HG03575 (cell line): ENCODE measurements around the gene CAV1.

Source experiments
- ATAC-seq: cut with Tn5 transposase; IDR thresholded peaks from one replicate; pipeline ENCODE4 v1.9.1; 2021; ENCODE audit not compliant: unreplicated experiment, insufficient number of reproducible peaks, low FRiP score; ENCODE audit errors: extremely low read depth

The CAV1 gene

DNA sequence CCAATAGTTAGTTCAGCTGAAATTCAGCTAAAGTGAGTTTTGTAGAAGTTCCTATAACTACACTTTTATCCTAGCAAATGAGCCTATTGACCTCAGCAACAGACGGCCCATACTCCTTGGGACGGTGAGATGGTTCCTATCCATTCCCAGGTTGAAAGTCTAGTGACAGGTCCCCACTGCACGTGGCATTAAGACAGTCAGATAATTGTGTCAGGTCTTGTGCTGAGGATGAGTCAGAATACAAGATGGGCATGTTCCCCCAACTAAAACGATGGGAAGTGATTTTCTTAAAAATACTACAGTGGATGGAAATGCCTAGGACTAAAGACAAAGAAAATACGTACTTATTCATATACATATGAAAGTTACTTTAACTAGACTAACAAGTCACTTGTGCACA is 2.1 kb downstream of the CAV1 start:
- no peak for ATAC-seq

DNA sequence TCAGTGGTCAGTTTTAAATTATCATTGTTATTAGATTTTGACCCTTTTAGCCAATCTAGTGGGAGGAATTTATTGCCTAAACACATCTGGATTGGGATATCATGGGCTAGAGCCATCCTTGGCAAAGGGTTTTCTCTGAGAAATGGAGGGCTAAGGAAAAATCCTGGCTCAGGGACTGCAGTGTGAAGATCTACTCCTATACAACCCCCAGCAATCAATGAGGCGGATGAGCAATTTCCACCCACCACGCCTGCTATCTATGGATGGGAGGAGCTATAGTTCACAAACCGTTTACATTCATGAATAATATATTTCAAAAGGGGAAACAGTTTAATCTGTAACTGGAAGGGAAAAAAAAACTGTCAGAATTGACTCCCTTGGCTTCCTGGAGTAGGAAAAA is 2.7 kb downstream of the CAV1 start:
- ATAC-seq = no peak

DNA sequence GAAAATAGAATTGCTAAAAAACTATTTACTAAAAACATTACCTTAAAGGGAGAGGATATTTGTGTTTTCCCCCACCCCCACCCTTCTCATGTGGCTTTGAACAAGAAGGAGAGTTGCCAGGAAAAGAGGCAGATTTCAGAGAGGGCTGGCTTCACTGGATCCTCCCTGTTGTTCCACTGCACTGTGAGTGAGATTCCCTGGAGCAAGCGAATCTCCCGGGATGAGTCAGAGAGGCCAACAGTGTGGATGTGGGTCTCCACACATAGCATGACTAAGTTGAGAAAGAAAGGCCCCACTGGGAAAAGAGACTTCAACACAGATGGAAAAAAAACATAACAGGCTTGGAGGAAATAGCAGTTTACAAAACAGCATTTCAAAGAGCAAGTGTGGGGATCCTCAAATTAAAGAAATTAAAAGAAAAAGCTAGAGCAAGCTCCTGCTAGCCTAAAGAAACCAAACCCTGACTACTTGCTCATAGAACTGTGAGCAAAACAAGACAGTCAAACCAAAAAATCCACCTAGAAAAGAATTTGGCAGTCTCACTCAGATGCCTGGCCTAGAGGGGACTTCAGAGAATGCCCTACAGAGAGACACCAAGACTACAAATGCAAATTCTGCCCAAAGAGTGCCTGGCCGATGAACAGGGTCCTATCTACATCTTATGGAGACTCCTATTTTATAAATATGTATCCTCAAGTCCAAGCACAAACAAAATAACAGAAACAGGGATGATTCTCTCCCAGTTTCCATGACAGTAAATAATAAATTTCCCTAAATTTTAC is 3.4 kb downstream of the CAV1 start:
- no peak for ATAC-seq

DNA sequence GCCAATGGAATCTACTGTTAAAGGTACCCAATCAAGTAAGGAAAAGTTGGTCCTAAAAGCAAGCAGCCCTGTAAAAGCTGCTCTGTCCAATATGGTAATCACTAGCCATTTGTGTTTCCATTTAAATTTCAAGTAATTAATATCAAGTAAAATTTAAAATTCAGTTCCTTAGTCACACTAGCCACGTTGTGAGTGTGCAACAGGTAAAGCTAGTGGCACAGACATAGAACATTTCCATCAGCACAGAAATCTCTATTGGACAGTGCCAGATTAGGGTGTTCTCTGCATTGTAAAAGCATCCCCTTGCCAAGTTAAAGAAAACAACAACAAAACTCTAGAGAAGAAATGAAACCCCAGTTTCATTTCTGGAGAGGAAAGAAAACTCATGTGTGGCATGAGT is 4.4 kb downstream of the CAV1 start:
- ATAC-seq = no peak

DNA sequence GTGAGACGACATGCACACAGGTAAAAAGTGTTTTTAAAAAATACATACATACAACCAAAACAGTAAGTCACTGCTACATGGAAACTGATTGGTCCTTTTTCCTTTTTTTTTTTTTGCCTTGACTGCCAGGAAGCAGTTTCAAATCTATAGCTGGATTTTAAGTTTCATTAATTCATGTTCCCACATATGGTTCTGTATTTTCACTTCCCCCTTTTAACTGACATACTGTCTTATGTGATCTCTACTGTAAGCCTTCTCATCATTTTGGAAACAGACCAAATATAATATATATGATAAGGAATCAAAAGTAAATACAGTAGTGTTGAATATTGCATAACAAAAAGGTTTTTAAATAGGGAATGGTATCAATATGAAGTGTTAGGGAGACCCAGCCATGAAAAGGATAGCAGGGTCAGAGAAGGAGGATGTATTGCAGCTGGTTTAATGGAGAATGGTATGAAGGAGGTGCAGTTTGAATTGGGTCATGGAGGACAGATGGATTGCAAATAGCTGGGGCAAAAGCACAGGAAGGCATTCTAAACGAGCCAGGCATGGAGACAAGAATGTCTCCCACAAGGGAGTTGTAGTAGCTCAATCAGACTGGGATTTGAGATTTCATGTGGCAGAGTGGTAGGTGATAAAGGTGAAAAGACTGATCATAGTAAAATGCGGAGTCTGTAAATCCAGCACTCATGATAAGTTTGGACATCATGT is 5.4 kb downstream of the CAV1 start:
- ATAC-seq = no peak

DNA sequence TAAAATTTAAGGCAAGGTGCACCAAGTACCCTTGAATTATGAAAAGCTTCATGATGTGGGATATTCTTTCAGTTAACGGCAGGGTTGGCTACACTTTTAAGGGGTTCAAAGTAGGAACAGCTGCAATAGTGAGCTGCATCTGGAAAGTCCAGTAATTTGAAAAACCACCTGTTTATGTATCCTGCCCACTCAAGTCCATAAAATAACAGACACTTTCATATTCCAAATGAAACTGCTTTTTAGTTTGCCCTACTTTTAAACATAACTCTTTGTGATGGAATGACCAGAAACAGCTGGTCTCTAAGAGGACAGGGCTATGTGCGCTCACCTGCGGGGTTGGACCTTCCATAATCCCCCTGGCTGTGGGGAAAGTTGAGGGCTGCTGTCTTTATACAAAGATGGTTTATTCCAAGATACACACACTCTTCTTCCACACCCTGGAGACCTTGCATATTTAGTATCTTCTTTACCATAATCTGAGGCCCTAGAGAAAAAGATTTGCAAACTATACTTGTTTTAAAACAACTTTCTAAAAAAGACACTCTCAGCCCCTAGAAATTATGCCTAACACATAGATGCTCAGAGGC is 7.4 kb downstream of the CAV1 start:
- no peak for ATAC-seq

DNA sequence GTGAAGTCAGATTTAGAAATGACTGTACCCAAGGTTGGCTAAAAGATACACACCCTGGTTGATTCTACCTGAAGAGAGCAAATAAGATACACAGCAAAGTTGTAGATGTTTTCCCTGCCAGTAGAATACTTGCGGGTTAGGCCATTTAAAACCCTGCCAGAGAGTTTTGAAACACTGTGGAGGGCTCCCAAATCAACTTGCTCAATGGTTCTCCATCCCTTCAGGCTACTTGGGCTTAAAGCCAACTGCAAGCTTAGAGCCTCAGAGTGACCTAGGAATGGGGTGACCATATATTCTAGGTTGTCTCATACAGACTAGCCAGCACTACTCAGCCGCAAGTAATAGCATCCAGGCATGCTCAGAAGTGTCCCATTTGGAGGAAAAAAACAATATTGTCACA is 10.0 kb downstream of the CAV1 start:
- no peak for ATAC-seq

DNA sequence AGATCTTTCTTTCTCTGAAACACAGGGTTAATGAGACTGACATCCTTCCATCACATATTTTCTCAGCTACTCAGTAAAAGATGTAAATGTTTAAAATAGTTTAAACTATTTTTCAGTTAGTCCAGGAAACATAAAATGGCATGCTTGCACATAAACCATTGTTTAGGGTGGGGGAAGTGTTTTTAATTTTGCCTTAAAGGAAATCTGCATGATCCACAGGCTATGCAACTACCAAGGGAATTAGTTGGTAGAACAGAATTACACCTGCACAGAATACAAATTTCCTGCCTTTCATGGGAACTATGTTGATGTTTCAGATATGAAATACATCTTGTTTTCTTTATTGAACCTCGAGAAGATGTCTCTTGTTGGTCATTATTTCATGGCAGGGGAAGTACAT is 10.6 kb downstream of the CAV1 start:
- ATAC-seq = no peak

DNA sequence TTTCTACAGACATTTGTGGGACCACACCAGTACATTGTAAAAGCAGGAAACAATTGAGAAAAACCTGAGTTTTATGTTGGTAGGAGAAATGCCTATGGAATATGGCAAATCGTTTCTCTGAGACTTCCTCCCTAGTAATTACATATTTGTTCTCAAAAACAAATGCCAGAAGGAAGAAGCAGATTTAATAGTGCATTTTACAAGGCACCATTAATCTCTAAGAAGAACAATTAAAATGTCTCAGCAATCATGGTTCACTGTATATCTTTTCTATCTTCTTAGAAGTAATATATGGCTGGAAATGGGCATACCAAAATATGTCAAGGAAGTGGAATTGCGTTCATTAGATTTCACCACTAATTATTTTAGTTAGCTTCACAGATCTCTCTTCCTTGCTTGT is 13.3 kb downstream of the CAV1 start:
- no peak for ATAC-seq

DNA sequence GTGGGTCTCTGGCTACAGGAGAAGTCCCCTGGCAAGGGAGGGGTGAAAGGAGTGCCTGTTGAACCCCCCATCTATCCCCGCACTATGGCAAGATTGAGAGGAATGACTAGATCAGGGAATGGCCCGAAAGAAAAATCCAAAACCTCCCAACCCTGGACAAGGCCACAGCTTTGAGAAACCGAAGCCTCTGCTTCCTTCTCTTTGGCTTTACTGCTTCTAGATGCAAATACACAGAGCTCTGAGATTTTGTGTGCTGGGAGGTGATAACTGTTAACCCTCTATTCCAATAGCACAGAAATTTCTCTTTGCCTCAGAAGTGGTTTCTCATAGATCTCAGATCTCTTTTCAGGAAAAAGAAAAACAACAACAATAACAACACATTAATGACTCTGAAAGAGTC is 15.0 kb downstream of the CAV1 start:
- ATAC-seq = no peak

DNA sequence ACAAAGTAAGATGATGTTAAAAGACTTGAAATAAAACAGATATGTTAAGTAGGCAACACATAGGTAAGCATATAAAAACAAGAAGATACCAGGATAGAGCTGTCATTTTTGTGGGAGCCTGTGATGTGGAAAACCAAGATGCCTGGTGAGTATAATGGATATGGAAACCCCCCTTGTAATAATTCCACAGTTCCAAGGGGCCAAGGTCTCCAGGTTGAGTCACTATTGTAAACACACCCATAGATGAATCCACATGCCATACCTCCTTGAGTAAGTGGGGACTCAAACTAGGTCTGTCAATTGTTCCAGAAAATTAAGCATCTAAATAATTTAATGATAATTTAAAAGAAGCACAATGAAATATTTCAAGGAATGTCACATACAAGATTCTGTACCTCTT is 15.9 kb downstream of the CAV1 start:
- ATAC-seq = no peak

DNA sequence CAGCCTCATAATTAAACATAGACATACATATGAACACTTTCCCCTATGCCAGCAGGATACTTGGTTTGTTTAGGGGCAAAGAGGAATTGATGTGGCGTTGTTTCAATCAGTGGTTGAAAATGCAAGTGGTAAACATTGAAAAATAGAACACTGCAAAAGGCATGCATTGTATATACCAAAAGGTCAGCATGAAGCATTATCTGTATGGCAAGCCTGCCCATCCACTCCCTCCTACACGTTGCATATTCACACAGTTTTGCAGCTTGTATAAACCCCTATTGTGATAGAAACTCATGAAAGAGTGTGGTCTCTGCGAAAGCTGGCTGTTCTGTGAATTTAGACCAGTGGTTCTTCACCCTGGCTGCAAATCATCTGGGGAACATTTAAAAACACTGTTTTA is 17.1 kb downstream of the CAV1 start:
- no peak for ATAC-seq

DNA sequence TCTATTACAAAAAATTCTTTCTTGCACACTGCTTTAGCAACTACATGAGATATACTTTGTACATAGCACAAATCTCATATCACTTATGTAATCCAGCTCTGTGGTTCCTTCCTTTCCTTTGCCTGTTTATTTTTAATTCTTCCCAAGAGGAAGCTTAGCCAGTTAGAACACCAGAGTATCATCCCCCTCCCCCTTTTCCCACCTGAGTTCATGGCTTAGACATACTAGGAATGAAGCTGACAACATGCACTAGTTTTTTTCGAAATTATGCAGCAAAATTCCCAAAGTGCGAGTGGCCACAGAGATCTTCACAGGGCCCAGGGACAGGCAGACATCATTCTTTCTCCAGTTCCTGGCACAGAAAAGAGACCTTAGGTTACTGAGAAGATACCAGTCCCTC is 17.8 kb downstream of the CAV1 start:
- no peak for ATAC-seq

DNA sequence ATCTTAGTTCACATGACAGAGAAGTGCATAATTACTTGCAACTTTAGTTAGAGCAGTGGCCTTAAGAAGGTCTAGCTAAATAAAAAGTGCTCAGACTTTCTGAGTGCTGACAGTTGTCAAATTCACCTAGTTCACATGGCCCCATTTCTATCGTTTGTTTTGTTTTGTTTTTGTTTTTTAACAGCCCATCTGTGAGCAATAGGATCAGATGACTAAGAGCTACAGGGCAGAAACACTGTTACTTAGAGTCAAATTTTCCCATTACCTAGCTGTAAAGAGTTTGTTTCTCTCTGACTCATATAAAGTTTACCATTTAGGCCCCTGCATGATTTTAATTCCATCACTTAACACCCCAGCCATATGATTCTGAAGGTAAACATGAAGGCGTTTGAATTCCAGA is 18.8 kb downstream of the CAV1 start:
- ATAC-seq = no peak

DNA sequence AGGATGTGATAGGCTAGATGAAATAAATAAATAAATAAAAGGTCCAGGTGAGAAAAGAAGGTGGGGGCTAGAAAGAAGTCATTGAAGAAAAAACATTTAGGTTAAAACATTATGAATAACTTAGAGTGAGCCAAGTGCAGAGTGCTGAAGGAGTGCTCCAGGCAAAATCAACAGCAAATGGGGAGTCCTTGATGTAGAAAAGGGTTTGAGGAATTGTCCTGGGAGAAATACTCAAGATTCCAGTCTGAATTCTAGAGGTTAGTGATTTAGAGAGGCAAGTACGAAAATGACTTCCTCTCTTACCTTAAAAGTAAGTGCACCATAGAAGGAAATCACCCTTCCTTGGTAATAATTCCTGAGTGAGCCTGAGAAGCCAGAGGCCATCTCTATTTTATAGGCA is 19.7 kb downstream of the CAV1 start:
- ATAC-seq = no peak

DNA sequence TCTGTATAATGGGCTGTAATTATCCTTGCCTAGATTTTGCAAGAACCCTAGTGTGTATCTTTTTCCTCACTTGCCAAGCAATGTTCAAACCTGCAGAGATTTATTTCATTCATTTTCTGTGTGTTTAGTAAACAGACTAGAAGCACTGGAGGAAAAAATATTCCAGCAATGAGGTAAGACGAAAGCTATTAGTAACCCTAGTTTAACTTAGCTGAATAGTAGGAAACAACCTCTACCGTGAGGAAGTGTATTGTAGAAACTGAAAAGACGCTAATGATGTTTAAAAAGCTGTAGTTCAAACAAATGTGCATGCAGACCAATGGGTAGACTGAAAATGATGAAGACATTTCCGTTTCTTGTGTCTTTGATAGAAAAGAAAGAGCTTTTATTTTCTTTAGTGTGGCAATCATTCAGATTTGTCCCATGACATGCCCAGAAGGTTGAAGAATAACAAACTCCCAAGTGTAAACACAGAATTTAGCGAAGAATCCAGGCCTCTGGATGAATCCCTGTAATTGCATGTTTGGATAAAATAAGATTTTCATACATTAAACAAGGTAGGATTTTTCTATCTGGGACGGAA is 20.7 kb downstream of the CAV1 start:
- no peak for ATAC-seq

DNA sequence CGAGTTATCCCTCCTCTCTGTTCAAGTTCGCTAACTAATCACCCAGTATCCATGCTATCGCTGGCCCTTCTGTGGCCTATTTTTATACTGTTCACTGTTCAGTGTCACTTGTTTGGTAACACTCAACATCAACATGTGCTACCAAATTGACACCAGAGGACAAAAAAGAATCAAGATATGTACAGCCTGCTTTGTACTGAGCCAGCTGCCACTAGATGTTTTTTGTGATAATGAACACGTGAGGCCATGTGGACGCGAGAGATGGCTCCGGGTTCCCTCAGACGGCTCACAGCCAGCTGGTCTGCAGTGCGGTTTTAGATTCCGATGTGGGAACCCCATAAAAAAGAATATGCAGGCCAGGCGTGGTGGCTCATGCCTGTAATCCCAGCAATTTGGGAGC is 21.2 kb downstream of the CAV1 start:
- ATAC-seq = no peak

DNA sequence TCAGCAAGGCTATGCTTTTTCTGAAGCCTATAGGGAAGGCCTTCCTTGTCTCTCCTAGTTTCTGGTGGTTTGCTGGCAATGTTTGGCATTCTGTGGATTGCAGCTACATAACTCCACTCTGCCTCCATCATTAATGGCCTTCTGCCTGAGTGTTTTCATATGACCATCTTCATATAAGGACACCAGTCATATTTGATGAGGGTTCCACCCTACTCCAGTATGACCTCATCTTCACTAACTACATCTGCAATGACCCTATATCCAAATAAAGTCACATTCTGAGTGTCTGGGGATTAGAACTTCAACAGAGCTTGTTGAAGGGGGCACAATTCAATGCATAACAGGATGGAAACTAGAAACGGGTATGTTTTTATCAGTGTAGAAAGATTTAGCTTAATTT is 22.1 kb downstream of the CAV1 start:
- no peak for ATAC-seq

DNA sequence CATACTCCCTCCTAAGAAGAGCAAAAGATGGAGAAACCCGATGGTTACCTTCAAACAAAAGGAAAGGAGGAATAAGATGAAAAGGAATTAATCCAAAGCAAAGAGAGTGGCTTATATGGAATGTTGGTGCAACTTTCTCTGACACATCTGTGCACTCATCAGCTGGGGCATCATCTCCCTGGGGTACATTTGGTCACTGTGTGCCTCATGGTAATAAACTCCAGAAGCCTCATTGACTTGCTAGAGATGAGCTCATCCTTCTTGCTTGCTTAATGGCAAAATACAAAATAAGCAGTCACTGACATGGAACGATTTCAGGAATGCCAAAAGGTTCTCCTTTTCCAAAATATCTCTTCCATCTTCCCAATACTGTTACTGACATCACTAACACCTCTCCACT is 22.5 kb downstream of the CAV1 start:
- no peak for ATAC-seq

DNA sequence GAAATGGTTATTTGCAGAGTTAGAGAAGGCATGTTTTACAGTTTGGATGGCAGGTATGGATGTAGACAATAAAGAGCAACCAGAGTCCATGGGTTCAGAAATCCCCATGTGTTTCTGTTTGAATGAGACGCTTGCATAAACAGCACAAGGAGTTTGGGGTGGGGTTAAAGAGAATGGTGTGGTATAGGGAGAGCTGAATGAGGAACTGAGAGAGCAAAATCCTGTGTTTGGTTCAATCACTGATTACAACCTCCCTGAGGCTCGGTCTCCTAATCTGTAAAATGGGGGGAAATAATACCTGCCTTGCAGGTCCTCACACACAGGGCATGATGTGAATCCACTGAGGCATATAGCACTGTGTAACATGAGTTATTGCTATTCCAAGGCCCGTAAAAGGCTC is 23.7 kb downstream of the CAV1 start:
- peak; percentile 93 for ATAC-seq
